ENCODE results near the gene SRP19.

SRP19 gene

DNA sequence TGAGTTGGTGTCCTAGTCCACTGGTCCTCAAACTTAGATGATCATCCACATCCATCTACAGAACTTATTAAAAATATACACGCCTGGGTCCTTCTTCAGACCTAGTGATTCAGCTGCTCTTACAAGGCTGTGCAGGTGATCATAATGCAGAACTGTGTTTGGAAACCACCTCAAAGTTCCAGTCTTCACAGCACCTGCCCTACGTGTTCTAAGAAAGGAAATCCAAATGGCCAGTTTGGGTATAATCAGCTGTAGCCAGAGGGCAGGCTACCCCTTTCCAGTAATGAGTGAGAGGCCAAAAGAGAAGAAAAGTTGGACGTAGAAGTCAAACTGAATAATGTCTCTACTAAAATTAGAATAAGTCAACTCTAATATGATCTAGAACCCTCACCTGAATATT lies 45.5 kb downstream of the SRP19 start (continued):
- TF ChIP-seq, protein P1, sequence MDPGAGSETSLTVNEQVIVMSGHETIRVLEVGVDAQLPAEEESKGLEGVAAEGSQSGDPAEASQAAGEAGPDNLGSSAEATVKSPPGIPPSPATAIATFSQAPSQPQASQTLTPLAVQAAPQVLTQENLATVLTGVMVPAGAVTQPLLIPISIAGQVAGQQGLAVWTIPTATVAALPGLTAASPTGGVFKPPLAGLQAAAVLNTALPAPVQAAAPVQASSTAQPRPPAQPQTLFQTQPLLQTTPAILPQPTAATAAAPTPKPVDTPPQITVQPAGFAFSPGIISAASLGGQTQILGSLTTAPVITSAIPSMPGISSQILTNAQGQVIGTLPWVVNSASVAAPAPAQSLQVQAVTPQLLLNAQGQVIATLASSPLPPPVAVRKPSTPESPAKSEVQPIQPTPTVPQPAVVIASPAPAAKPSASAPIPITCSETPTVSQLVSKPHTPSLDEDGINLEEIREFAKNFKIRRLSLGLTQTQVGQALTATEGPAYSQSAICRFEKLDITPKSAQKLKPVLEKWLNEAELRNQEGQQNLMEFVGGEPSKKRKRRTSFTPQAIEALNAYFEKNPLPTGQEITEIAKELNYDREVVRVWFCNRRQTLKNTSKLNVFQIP (CRISPR knock-in tag; IDR thresholded peaks at IDR 0.05; ENCODE audit: borderline replicate concordance, low read depth): no peak
- TF ChIP-seq ZC3H10 (CRISPR knock-in tag; IDR thresholded peaks at IDR 0.05) (no peak), ISL1 (CRISPR knock-in tag; IDR thresholded peaks at IDR 0.05) (no peak), RARB (CRISPR knock-in tag; IDR thresholded peaks at IDR 0.05) (no peak), ZFP3 (CRISPR knock-in tag; IDR thresholded peaks at IDR 0.05) (no peak)

DNA sequence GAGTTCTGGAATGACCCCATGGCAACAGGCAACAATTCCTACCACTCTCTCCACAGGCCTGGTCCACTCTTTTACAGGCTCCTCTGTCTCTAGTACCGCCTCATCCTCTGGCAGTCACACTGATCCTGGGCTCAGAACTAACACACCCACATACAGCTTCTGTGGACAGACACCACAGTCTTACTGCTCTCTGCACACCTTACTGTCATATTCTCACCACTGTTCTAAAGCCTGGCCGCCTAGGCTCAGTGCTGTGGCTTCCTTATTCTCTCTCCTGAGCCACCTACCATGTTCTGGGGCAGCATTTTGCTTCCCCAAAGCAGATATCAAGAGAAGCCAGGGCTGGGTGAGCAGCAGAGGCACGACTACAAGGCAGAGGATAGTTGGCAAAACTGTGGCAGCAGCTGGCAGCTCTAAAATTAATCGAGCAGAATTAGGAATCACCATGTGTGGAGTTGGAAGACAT lies 46.1 kb downstream of the SRP19 start:
- TF ChIP-seq ZFP30 (CRISPR knock-in tag; IDR thresholded peaks at IDR 0.05) (no peak), ZC3H10 (CRISPR knock-in tag; IDR thresholded peaks at IDR 0.05) (no peak), CSDC2 (CRISPR knock-in tag; IDR thresholded peaks at IDR 0.05) (no peak), RARB (CRISPR knock-in tag; IDR thresholded peaks at IDR 0.05) (no peak)
- TF ChIP-seq, protein P2, sequence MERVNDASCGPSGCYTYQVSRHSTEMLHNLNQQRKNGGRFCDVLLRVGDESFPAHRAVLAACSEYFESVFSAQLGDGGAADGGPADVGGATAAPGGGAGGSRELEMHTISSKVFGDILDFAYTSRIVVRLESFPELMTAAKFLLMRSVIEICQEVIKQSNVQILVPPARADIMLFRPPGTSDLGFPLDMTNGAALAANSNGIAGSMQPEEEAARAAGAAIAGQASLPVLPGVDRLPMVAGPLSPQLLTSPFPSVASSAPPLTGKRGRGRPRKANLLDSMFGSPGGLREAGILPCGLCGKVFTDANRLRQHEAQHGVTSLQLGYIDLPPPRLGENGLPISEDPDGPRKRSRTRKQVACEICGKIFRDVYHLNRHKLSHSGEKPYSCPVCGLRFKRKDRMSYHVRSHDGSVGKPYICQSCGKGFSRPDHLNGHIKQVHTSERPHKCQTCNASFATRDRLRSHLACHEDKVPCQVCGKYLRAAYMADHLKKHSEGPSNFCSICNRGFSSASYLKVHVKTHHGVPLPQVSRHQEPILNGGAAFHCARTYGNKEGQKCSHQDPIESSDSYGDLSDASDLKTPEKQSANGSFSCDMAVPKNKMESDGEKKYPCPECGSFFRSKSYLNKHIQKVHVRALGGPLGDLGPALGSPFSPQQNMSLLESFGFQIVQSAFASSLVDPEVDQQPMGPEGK (CRISPR knock-in tag; IDR thresholded peaks at IDR 0.05; ENCODE audit: borderline replicate concordance): no peak
- ATAC-seq: no peak

DNA sequence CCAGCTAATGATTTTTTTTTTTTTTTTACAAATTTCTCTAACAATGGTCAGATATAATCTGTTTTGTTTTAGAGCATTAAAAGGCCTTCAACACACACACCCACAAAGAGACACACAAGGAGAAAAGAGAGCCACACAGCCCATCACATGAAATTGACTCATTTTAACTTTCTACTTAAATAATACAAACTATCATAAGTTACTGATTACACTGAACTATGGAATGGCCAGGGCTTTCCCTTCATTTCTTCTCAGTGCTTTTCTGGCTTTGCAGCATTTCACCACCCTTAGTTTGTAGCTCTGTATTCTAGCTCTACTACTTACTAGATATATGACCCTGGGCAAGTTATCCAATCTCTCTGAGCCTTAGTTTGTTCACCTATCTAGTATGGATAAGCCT lies 47.8 kb downstream of the SRP19 start:
- TF ChIP-seq GLIS3 (CRISPR knock-in tag; IDR thresholded peaks at IDR 0.05) (no peak), ISL1 (CRISPR knock-in tag; IDR thresholded peaks at IDR 0.05) (no peak), TOX (CRISPR knock-in tag; IDR thresholded peaks at IDR 0.05; ENCODE audit: borderline replicate concordance) (no peak), OSR1 (CRISPR knock-in tag; IDR thresholded peaks at IDR 0.05) (no peak), CSDC2 (CRISPR knock-in tag; IDR thresholded peaks at IDR 0.05) (no peak), SNAI2 (CRISPR knock-in tag; IDR thresholded peaks at IDR 0.05) (no peak), TCF4 (CRISPR knock-in tag; IDR thresholded peaks at IDR 0.05; ENCODE audit: borderline replicate concordance) (no peak), ZNF70 (CRISPR knock-in tag; IDR thresholded peaks at IDR 0.05) (no peak), ESRRG (CRISPR knock-in tag; IDR thresholded peaks at IDR 0.05) (no peak)
- TF ChIP-seq, protein P3, sequence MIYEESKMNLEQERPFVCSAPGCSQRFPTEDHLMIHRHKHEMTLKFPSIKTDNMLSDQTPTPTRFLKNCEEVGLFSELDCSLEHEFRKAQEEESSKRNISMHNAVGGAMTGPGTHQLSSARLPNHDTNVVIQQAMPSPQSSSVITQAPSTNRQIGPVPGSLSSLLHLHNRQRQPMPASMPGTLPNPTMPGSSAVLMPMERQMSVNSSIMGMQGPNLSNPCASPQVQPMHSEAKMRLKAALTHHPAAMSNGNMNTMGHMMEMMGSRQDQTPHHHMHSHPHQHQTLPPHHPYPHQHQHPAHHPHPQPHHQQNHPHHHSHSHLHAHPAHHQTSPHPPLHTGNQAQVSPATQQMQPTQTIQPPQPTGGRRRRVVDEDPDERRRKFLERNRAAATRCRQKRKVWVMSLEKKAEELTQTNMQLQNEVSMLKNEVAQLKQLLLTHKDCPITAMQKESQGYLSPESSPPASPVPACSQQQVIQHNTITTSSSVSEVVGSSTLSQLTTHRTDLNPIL (CRISPR knock-in tag; IDR thresholded peaks at IDR 0.05; ENCODE audit: low read depth): no peak
- TF ChIP-seq, protein P2 (CRISPR knock-in tag; IDR thresholded peaks at IDR 0.05; ENCODE audit: borderline replicate concordance): no peak
- TF ChIP-seq, protein P4, sequence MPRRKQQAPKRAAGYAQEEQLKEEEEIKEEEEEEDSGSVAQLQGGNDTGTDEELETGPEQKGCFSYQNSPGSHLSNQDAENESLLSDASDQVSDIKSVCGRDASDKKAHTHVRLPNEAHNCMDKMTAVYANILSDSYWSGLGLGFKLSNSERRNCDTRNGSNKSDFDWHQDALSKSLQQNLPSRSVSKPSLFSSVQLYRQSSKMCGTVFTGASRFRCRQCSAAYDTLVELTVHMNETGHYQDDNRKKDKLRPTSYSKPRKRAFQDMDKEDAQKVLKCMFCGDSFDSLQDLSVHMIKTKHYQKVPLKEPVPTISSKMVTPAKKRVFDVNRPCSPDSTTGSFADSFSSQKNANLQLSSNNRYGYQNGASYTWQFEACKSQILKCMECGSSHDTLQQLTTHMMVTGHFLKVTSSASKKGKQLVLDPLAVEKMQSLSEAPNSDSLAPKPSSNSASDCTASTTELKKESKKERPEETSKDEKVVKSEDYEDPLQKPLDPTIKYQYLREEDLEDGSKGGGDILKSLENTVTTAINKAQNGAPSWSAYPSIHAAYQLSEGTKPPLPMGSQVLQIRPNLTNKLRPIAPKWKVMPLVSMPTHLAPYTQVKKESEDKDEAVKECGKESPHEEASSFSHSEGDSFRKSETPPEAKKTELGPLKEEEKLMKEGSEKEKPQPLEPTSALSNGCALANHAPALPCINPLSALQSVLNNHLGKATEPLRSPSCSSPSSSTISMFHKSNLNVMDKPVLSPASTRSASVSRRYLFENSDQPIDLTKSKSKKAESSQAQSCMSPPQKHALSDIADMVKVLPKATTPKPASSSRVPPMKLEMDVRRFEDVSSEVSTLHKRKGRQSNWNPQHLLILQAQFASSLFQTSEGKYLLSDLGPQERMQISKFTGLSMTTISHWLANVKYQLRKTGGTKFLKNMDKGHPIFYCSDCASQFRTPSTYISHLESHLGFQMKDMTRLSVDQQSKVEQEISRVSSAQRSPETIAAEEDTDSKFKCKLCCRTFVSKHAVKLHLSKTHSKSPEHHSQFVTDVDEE (CRISPR knock-in tag; IDR thresholded peaks at IDR 0.05): no peak

DNA sequence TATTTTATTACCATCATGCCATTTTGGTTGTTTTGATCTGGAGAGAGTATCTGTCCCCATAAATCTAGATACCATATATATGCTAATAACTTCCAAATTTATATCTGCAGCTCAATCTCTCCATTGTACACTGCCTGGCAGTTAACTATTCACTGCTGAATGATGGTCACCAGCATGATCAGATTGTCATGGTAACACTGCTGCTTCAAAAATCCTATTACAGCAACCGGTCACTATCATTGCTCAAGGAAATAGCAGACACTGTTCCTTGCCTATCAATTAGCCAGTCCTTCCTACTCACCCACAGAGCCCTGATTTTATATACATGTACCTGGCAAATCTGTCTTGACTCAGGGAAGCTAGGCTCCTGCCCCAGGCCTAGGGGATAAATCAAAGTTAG lies 49.4 kb downstream of the SRP19 start:
- ATAC-seq: no peak
- TF ChIP-seq, protein P5, sequence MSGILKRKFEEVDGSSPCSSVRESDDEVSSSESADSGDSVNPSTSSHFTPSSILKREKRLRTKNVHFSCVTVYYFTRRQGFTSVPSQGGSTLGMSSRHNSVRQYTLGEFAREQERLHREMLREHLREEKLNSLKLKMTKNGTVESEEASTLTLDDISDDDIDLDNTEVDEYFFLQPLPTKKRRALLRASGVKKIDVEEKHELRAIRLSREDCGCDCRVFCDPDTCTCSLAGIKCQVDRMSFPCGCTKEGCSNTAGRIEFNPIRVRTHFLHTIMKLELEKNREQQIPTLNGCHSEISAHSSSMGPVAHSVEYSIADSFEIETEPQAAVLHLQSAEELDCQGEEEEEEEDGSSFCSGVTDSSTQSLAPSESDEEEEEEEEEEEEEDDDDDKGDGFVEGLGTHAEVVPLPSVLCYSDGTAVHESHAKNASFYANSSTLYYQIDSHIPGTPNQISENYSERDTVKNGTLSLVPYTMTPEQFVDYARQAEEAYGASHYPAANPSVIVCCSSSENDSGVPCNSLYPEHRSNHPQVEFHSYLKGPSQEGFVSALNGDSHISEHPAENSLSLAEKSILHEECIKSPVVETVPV (CRISPR knock-in tag; IDR thresholded peaks at IDR 0.05): no peak
- TF ChIP-seq ISL1 (CRISPR knock-in tag; IDR thresholded peaks at IDR 0.05): no peak
- no peak for TF ChIP-seq ZC3H10 (CRISPR knock-in tag; IDR thresholded peaks at IDR 0.05)
- TF ChIP-seq, protein P3 (CRISPR knock-in tag; IDR thresholded peaks at IDR 0.05; ENCODE audit: low read depth): no peak
- TF ChIP-seq ESRRG (CRISPR knock-in tag; IDR thresholded peaks at IDR 0.05): no peak
- no peak for TF ChIP-seq BACH2 (CRISPR knock-in tag; IDR thresholded peaks at IDR 0.05; ENCODE audit: borderline replicate concordance)
- TF ChIP-seq TCF4 (CRISPR knock-in tag; IDR thresholded peaks at IDR 0.05; ENCODE audit: borderline replicate concordance): no peak
- no peak for TF ChIP-seq PPARA (CRISPR knock-in tag; IDR thresholded peaks at IDR 0.05; ENCODE audit: borderline replicate concordance)
- no peak for TF ChIP-seq ZNF8 (CRISPR knock-in tag; IDR thresholded peaks at IDR 0.05)
- no peak for TF ChIP-seq SNAI2 (CRISPR knock-in tag; IDR thresholded peaks at IDR 0.05)
- TF ChIP-seq, protein P1 (CRISPR knock-in tag; IDR thresholded peaks at IDR 0.05; ENCODE audit: borderline replicate concordance, low read depth): no peak

More for the DNA sequence above, 47.8 kb downstream of the SRP19 start:
- ATAC-seq: no peak

Data from SK-N-SH treated with all-trans-retinoic acid at 6 μM for 48 hours (cell line).